H9 (cell line): Measurements from ENCODE around the gene ALKBH8. TPM values are rescaled to one million over a fixed set of nuclear protein-coding genes. Genes with fewer than 3 reads are reported as not detected.
"Not testable (repeated sequence)": the region's sequence is repeated elsewhere in the genome, so short reads cannot be mapped to it uniquely, and the experiment has no call there.

ENCODE experiments used
- DNase-seq: peaks from one replicate; pipeline ENCODE4 v3.0.0-alpha.2; 2017
- H2AFZ ChIP-seq: one replicate; pipeline ENCODE4 v1.6.1; 2013; ENCODE audit warnings: mild to moderate bottlenecking, low read length, control low read depth, moderate library complexity
- H2AK5ac ChIP-seq: 2 replicates; pipeline ENCODE4 v1.6.1; 2013; ENCODE audit warnings: low read length, control low read depth, mixed read lengths; ENCODE audit not compliant: insufficient read length
- H2BK120ac ChIP-seq: one replicate; pipeline ENCODE4 v1.6.1; 2013; ENCODE audit warnings: low read depth, mild to moderate bottlenecking, low read length, control low read depth, inconsistent platforms; ENCODE audit not compliant: poor library complexity, severe bottlenecking
- H2BK12ac ChIP-seq: 2 replicates; pipeline ENCODE4 v1.6.1; 2013; ENCODE audit warnings: low read length, control low read depth, mixed read lengths, low read depth; ENCODE audit not compliant: insufficient read length
- H2BK15ac ChIP-seq: 2 replicates; pipeline ENCODE4 v1.6.1; 2013; ENCODE audit warnings: low read depth, low read length, control low read depth
- H2BK20ac ChIP-seq: one replicate; pipeline ENCODE4 v1.6.1; 2013; ENCODE audit warnings: low read depth, mild to moderate bottlenecking, low read length, control low read depth, inconsistent platforms; ENCODE audit not compliant: poor library complexity, severe bottlenecking
- H2BK5ac ChIP-seq: 2 replicates; pipeline ENCODE4 v1.6.1; 2013; ENCODE audit warnings: low read length, control low read depth, mixed read lengths; ENCODE audit not compliant: insufficient read length
- H3K14ac ChIP-seq: 2 replicates; pipeline ENCODE4 v1.6.1; 2013; ENCODE audit warnings: low read length, control low read depth; ENCODE audit not compliant: insufficient read depth
- H3K18ac ChIP-seq: 2 replicates; pipeline ENCODE4 v1.6.1; 2013; ENCODE audit warnings: low read depth, mild to moderate bottlenecking, mixed read lengths, low read length, control low read depth; ENCODE audit not compliant: insufficient read length
- H3K23ac ChIP-seq: 2 replicates; pipeline ENCODE4 v1.6.1; 2013; ENCODE audit warnings: low read length, control low read depth, mixed read lengths, low read depth; ENCODE audit not compliant: insufficient read length
- H3K23me2 ChIP-seq: 2 replicates; pipeline ENCODE4 v1.6.1; 2013; ENCODE audit warnings: low read depth, mild to moderate bottlenecking, mixed read lengths, low read length, control low read depth; ENCODE audit not compliant: insufficient read length, poor library complexity, severe bottlenecking
- H3K27ac ChIP-seq: 2 replicates; pipeline ENCODE4 v1.5.1; 2013; ENCODE audit warnings: low read length, control low read depth, mixed read lengths, low read depth; ENCODE audit not compliant: insufficient read length
- H3K27me3 ChIP-seq: 2 replicates; pipeline ENCODE4 v1.6.1; 2013; ENCODE audit warnings: low read length, control low read depth, inconsistent platforms; ENCODE audit not compliant: insufficient read depth
- H3K4ac ChIP-seq: 2 replicates; pipeline ENCODE4 v1.6.1; 2013; ENCODE audit warnings: low read depth, mild to moderate bottlenecking, control low read depth, inconsistent platforms, low read length, moderate library complexity
- H3K4me1 ChIP-seq: 2 replicates; pipeline ENCODE4 v1.6.1; 2013; ENCODE audit warnings: low read length, control low read depth, inconsistent platforms; ENCODE audit not compliant: insufficient read depth
- H3K4me2 ChIP-seq: 2 replicates; pipeline ENCODE4 v1.6.1; 2013; ENCODE audit warnings: low read length, control low read depth, mixed read lengths; ENCODE audit not compliant: insufficient read length, insufficient read depth
- H3K56ac ChIP-seq: 2 replicates; pipeline ENCODE4 v1.6.1; 2013; ENCODE audit warnings: low read depth, mild to moderate bottlenecking, mixed read lengths, low read length, control low read depth; ENCODE audit not compliant: insufficient read length
- H3K79me1 ChIP-seq: 2 replicates; pipeline ENCODE4 v1.6.1; 2013; ENCODE audit warnings: low read depth, mild to moderate bottlenecking, moderate library complexity, low read length, control low read depth, inconsistent platforms; ENCODE audit not compliant: insufficient read depth, poor library complexity, severe bottlenecking
- H3K79me2 ChIP-seq: 2 replicates; pipeline ENCODE4 v1.6.1; 2013; ENCODE audit warnings: low read length, control low read depth, inconsistent platforms; ENCODE audit not compliant: insufficient read depth
- H3K9ac ChIP-seq: 2 replicates; pipeline ENCODE4 v1.6.1; 2013; ENCODE audit warnings: low read length, control low read depth, mixed read lengths; ENCODE audit not compliant: insufficient read length; ENCODE audit errors: extremely low read depth
- H3K9me3 ChIP-seq: one replicate; pipeline ENCODE4 v1.6.1; 2013; ENCODE audit warnings: low read depth, low read length, inconsistent platforms; ENCODE audit not compliant: control insufficient read depth
- H3T11ph ChIP-seq: one replicate; pipeline ENCODE4 v1.6.1; 2013; ENCODE audit warnings: mild to moderate bottlenecking, low read length, control low read depth, inconsistent platforms
- H4K20me1 ChIP-seq: one replicate; pipeline ENCODE4 v1.6.1; 2013; ENCODE audit not compliant: control insufficient read depth, insufficient read length, insufficient read depth
- H4K5ac ChIP-seq: 2 replicates; pipeline ENCODE4 v1.6.1; 2013; ENCODE audit warnings: low read depth, mild to moderate bottlenecking, mixed read lengths, low read length, control low read depth; ENCODE audit not compliant: insufficient read length
- H4K8ac ChIP-seq: replicated peaks from 2 replicates; pipeline ENCODE4 v1.6.1; 2013; ENCODE audit warnings: low read length, control low read depth, mixed read lengths, low read depth; ENCODE audit not compliant: insufficient read length
- H4K91ac ChIP-seq: 2 replicates; pipeline ENCODE4 v1.6.1; 2013; ENCODE audit warnings: low read depth, mild to moderate bottlenecking, moderate library complexity, mixed read lengths, low read length, control low read depth; ENCODE audit not compliant: insufficient read length
- H3K27ac Mint-ChIP-seq, 3 experiments: 2 replicates in 2 of 3; 3 replicates in 1 of 3; pipeline ENCODE4 v1.8.0; 2020 to 2021; ENCODE audit warnings: mixed read lengths in 3 of 3, mild to moderate bottlenecking in 1 of 3, moderate library complexity in 1 of 3
- H3K27me3 Mint-ChIP-seq: 2 replicates; pipeline ENCODE4 v1.8.0; 2021; ENCODE audit warnings: low read depth, mild to moderate bottlenecking, moderate library complexity, mixed read lengths
- H3K36me3 Mint-ChIP-seq, 3 experiments: 2 replicates in 2 of 3; 3 replicates in 1 of 3; pipeline ENCODE4 v1.8.0; 2020 to 2021; ENCODE audit warnings: low read depth in 3 of 3, mixed read lengths in 3 of 3; ENCODE audit not compliant: insufficient read depth in 1 of 3
- H3K4me1 Mint-ChIP-seq, 2 experiments: 2 replicates each; pipeline ENCODE4 v1.8.0; 2020; ENCODE audit warnings: mixed read lengths in 2 of 2
- H3K4me3 Mint-ChIP-seq, 2 experiments: 2 replicates in 1 of 2; 3 replicates in 1 of 2; pipeline ENCODE4 v1.8.0; 2020 to 2021; ENCODE audit warnings: mild to moderate bottlenecking in 2 of 2, mixed read lengths in 2 of 2, moderate library complexity in 1 of 2
- H3K9me3 Mint-ChIP-seq, 2 experiments: 2 replicates in 1 of 2; 3 replicates in 1 of 2; pipeline ENCODE4 v1.8.0; 2020; ENCODE audit warnings: mild to moderate bottlenecking in 2 of 2, mixed read lengths in 2 of 2, moderate library complexity in 1 of 2
- WGBS: extraction: QIAGEN DNeasy Blood & Tissue Kit; methylation state at CpG from one replicate; pipeline ENCODE4 v1.1.7; 2013; ENCODE audit warnings: missing lambda C conversion rate, low lambda C conversion rate, mixed read lengths; ENCODE audit not compliant: insufficient read length; ENCODE audit errors: extremely low coverage; 5-methylcytosine and 5-hydroxymethylcytosine counted together
- total RNA-seq: library from RNA; stranded (reverse); gene quantifications from 2 replicates; pipeline ENCODE4 v1.2.1, GENCODE V29; 2021
- TF ChIP-seq, protein P1 (sequence below): fragments of 200-600 bp; sonication (generic); conservative IDR thresholded peaks from 3 replicates; pipeline ENCODE4 v1.8.0; 2021; ENCODE audit warnings: antibody characterized with exemption, mild to moderate bottlenecking

ALKBH8 gene
- total RNA-seq, 1 experiment from 2014 or later = 12.7 TPM

- Histone ChIP-seq H3K56ac (no peak overlapping the region), H4K8ac (no peak overlapping the region), H2AFZ (no peak overlapping the region), H3K9me3 (no peaks in the 10 kb centered on the region), H3K23ac (no peak overlapping the region), H3K4me1 (no peaks in the 10 kb centered on the region), H3K27me3 (no peaks in the 10 kb centered on the region), H4K20me1 (no peaks in the 10 kb centered on the region), H2BK120ac (no peak overlapping the region), H2AK5ac (no peak overlapping the region), H3K79me2 (no peaks in the 10 kb centered on the region), H3K4me2 (no peak overlapping the region), H3T11ph (no peak overlapping the region), H3K18ac (no peak overlapping the region), H3K23me2 (no peaks in the 10 kb centered on the region), H3K4ac (no peak overlapping the region), H3K9ac (no peak overlapping the region), H2BK15ac (no peak overlapping the region), H3K27ac (no peak overlapping the region), H4K5ac (no peak overlapping the region), H3K79me1 (no peaks in the 10 kb centered on the region), H2BK5ac (no peak overlapping the region), H2BK12ac (no peak overlapping the region), H3K14ac (no peak overlapping the region), H2BK20ac (no peak overlapping the region), H4K91ac (no peak overlapping the region)
- H3K27ac Mint-ChIP-seq = peak overlapping the region in 1 of 3 experiments; percentile 41; a peak in 3 of 7 replicates
- no peak for DNase-seq
- peaks cover 5 to 9% of the 10 kb centered on the region in 2 experiments; a peak in 3 of 5 replicates for H3K9me3 Mint-ChIP-seq
- peaks cover 0 to 6% (median 0%) of the 10 kb centered on the region in 3 experiments; a peak in 3 of 7 replicates for H3K36me3 Mint-ChIP-seq
- peaks cover 14 to 21% of the 10 kb centered on the region in 2 experiments for H3K4me1 Mint-ChIP-seq
- no peaks in the 10 kb centered on the region; the same call in 1 of the 2 replicates for H3K27me3 Mint-ChIP-seq
- TF ChIP-seq, protein P1, sequence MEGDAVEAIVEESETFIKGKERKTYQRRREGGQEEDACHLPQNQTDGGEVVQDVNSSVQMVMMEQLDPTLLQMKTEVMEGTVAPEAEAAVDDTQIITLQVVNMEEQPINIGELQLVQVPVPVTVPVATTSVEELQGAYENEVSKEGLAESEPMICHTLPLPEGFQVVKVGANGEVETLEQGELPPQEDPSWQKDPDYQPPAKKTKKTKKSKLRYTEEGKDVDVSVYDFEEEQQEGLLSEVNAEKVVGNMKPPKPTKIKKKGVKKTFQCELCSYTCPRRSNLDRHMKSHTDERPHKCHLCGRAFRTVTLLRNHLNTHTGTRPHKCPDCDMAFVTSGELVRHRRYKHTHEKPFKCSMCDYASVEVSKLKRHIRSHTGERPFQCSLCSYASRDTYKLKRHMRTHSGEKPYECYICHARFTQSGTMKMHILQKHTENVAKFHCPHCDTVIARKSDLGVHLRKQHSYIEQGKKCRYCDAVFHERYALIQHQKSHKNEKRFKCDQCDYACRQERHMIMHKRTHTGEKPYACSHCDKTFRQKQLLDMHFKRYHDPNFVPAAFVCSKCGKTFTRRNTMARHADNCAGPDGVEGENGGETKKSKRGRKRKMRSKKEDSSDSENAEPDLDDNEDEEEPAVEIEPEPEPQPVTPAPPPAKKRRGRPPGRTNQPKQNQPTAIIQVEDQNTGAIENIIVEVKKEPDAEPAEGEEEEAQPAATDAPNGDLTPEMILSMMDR = no peak
- WGBS = no CpG with 5 or more reads among the region's 3 CpGs
- no peak overlapping the region for H3K4me3 Mint-ChIP-seq
Measured at GRCh38 chr11:107581147-107581546, 15.6 kb upstream of the ALKBH8 start.

DNA sequence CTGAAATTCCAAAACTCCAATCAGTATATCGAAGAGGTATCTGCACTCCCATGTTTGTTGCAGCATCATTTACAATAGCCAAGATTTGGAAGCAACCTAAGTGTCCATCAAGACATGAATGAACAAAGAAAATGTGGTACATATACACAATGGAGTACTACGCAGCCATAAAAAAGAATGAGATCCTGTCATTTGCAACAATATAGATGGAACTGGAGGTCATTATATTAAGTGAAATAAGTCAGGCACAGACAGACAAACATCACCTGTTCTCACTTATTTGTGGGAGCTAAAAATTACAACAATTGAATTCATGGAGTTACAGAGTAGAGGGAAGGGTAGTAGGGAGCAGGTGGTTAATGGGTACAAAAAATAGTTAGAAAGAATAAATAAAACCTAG, 13.6 kb upstream of the ALKBH8 start:
- no CpG with 5 or more reads among the region's 2 CpGs for WGBS

More for the DNA sequence above, 13.6 kb upstream of the ALKBH8 start:
- H3T11ph ChIP-seq, H3K9me3 Mint-ChIP-seq, DNase-seq, H2BK5ac ChIP-seq, H3K79me1 ChIP-seq, H3K23me2 ChIP-seq, H4K5ac ChIP-seq, H3K4me3 Mint-ChIP-seq, H2BK120ac ChIP-seq, H3K23ac ChIP-seq, H3K56ac ChIP-seq, H3K27me3 Mint-ChIP-seq, H2BK12ac ChIP-seq, H3K4me2 ChIP-seq, H4K20me1 ChIP-seq, H3K4ac ChIP-seq, H3K9me3 ChIP-seq, H2BK20ac ChIP-seq, H2BK15ac ChIP-seq, H2AK5ac ChIP-seq, H3K18ac ChIP-seq, H3K27me3 ChIP-seq, H3K9ac ChIP-seq, H3K14ac ChIP-seq, H4K8ac ChIP-seq, H4K91ac ChIP-seq, H3K27ac Mint-ChIP-seq, H2AFZ ChIP-seq, H3K36me3 Mint-ChIP-seq, H3K4me1 ChIP-seq, H3K27ac ChIP-seq, H3K79me2 ChIP-seq: not testable (repeated sequence)
- peaks cover 14 to 21% of the 10 kb centered on the region in 2 experiments for H3K4me1 Mint-ChIP-seq
